ENCODE results near the gene NUDT16L1. TPM values are rescaled to one million over a fixed set of nuclear protein-coding genes. Genes with fewer than 3 reads are reported as not detected.
A peak's percentile ranks its signal among the peaks of the same experiment; 100 is the strongest.

Gene NUDT16L1
- total RNA-seq, 2 donors from 2014 or later, result 18.7 to 25.4 TPM

DNA sequence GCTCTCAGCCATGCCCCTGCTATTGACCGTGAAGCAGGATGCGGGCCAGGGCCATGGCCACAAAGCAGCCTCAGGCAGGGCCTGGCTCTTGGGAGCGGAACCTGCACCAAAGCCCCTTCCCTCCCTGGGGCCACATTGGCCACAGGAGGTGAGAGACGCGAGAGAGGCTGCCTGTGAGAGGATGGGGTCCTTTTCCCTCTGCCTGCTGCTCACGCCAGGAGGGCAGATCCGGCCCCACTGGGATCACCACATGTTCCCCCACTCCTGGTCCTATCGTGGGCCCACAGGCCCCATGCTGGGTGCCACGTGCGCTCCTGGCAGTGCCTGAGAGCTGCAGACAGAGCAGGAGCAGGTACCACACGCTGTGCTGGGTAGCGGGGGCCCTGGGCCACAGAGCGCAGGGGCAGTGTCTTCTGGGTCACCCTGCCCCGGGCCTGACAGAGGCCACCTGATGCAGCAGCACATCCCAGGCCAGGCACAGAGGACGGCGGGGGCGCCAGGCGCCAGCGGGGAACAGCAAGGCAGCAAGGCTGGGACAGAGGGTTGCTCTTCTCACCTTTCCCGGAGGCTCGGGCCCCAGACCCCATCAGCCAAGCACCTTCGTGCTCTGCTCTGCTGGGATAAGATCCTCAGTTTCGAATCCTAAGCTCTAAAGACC is 9.2 kb upstream of the NUDT16L1 start:
- DNase-seq (peak in 1 of 4 donors; percentile 12), ATAC-seq (no peak)
- H3K4me3 ChIP-seq, result no peak overlapping the region
- H3K4me1 ChIP-seq, result no peaks in the 10 kb centered on the region
- no peak for TF ChIP-seq POLR2A (IDR thresholded peaks at IDR 0.05)
- TF ChIP-seq, protein P1, sequence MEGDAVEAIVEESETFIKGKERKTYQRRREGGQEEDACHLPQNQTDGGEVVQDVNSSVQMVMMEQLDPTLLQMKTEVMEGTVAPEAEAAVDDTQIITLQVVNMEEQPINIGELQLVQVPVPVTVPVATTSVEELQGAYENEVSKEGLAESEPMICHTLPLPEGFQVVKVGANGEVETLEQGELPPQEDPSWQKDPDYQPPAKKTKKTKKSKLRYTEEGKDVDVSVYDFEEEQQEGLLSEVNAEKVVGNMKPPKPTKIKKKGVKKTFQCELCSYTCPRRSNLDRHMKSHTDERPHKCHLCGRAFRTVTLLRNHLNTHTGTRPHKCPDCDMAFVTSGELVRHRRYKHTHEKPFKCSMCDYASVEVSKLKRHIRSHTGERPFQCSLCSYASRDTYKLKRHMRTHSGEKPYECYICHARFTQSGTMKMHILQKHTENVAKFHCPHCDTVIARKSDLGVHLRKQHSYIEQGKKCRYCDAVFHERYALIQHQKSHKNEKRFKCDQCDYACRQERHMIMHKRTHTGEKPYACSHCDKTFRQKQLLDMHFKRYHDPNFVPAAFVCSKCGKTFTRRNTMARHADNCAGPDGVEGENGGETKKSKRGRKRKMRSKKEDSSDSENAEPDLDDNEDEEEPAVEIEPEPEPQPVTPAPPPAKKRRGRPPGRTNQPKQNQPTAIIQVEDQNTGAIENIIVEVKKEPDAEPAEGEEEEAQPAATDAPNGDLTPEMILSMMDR (IDR thresholded peaks at IDR 0.05), result no peak
- H3K27ac ChIP-seq, result no peak overlapping the region
- H3K27me3 ChIP-seq, result no peaks in the 10 kb centered on the region
- 94% methylated on average over 7 to 23 of the region's 23 CpGs for WGBS, 2 donors
- no peaks in the 10 kb centered on the region for H3K9me3 ChIP-seq
- peaks cover 0 to 12% of the 10 kb centered on the region in 2 donors for H3K36me3 ChIP-seq (replicated peaks in 1 of 2; ENCODE audit: insufficient read depth in 1 of 2, low read depth in 2 of 2)
- intact Hi-C loops (cut with DNase I), result no loop called here

DNA sequence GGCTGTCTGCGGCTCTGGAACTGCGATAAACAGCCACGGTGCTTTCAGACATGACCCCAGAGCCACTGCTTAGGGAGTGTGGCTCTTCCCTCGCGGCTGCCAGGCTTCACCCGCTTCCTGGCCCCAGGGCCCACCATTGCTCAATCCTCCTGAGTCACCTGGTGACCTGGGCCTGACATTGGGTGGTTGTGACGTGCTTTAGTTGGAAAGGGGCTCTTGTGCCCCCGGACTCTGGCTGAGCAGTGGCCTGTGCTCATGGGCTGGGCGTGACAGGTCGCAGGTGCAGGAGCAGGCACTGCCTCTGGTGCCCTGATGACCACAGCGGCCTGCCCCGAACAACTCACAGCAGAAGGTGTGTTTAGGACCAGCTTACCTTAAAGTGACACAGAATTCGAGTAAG is 8.6 kb upstream of the NUDT16L1 start:
- Histone ChIP-seq H3K4me3 (no peak overlapping the region), H3K9me3 (no peaks in the 10 kb centered on the region), H3K4me1 (no peaks in the 10 kb centered on the region), H3K27me3 (no peaks in the 10 kb centered on the region), H3K36me3 (replicated peaks in 1 of 2; ENCODE audit: insufficient read depth in 1 of 2, low read depth in 2 of 2) (peaks cover 0 to 15% of the 10 kb centered on the region in 2 donors), H3K27ac (no peak overlapping the region)
- no peak for DNase-seq
- ATAC-seq, result no peak
- TF ChIP-seq, protein P1 (IDR thresholded peaks at IDR 0.05), result no peak
- TF ChIP-seq POLR2A (IDR thresholded peaks at IDR 0.05), result no peak
- WGBS, 2 donors, result 86 to 88% methylated on average over 5 to 12 of the region's 13 CpGs
- intact Hi-C loops (cut with DNase I), result no loop called here

DNA sequence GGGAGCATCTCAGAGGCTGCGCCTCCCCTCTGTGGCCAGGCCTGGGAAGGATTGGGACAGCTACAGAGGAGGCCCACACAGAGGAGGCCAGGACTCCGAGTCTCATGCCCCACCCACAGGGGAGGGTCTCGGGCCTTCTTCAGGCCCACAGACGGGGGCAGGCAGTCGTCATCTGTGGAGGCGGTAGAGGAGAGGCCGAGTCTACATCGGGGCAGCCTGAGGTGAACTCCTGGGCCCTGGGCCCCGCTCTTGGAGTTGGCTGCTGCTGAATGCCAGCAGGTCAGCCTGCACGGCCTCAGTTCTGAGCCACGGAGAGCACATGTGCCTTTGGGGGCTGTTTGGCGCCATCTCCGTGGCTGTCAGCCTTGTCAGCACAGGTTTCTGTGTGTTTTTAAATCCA is 8.1 kb upstream of the NUDT16L1 start:
- ATAC-seq (no peak), DNase-seq (no peak)
- no peaks in the 10 kb centered on the region for H3K9me3 ChIP-seq
- intact Hi-C loops (cut with DNase I), result no loop called here
- no peak overlapping the region for H3K27ac ChIP-seq
- H3K4me3 ChIP-seq, result no peak overlapping the region
- WGBS, 2 donors, result 91 to 95% methylated on average over 3 to 12 of the region's 13 CpGs
- H3K27me3 ChIP-seq, result no peaks in the 10 kb centered on the region
- peaks cover 0 to 15% of the 10 kb centered on the region in 2 donors for H3K36me3 ChIP-seq (replicated peaks in 1 of 2; ENCODE audit: insufficient read depth in 1 of 2, low read depth in 2 of 2)
- H3K4me1 ChIP-seq, result no peaks in the 10 kb centered on the region
- TF ChIP-seq POLR2A (IDR thresholded peaks at IDR 0.05), result no peak
- TF ChIP-seq, protein P1 (IDR thresholded peaks at IDR 0.05), result no peak

DNA sequence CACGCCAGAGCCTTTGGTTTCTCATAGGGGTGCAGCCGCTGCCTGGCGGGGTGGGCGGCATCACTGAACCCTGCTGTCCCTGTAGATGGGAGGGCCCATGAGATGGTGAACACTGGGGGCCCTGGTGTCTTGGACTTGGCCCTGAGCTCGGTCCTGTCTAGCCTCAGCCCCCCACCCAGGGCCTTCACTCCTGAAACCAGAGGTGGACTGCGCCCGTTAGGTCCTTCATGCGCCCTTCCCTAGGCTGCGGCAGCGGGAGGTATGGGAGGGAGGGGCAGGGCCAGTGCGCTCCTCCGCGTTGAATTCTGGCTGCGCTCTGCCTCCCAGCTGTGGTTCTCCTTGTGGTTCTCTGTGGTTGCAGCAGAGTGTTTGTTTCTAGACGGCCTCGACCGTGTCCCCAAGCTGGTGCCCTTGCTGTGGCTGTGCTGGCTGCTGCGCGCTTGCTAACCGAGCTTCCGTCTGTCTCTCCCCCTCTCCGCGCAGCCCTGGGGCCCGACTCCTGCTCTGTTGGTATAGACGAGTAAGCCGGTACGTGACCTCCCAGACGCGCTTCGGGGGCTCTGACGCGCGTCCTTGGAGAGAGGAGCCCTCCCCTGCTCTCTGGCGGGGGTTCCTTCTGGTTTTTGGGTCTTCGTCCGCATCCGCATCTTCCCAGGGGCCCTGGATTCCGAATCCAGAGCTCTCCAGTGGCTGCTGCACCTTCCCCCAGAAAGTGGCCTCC is 7.4 kb upstream of the NUDT16L1 start:
- Histone ChIP-seq H3K27ac (no peak overlapping the region), H3K36me3 (replicated peaks in 1 of 2; ENCODE audit: insufficient read depth in 1 of 2, low read depth in 2 of 2) (peaks cover 0 to 15% of the 10 kb centered on the region in 2 donors), H3K4me3 (no peak overlapping the region), H3K4me1 (no peaks in the 10 kb centered on the region), H3K27me3 (no peaks in the 10 kb centered on the region), H3K9me3 (no peaks in the 10 kb centered on the region)
- DNase-seq (no peak), ATAC-seq (no peak)
- 89 to 93% methylated on average over 25 to 35 of the region's 38 CpGs for WGBS, 2 donors
- intact Hi-C loops (cut with DNase I), result no loop called here
- no peak for TF ChIP-seq POLR2A (IDR thresholded peaks at IDR 0.05)
- TF ChIP-seq, protein P1 (IDR thresholded peaks at IDR 0.05), result no peak
